ENCODE measurements around the gene AJM1. TPM values are rescaled to one million over a fixed set of nuclear protein-coding genes. Genes with fewer than 3 reads are reported as not detected.

Gene AJM1
- total RNA-seq, 1 donor from 2014 or later: 0.96 TPM

GRCh38 chr9:136886610-136887597 is 44.6 kb downstream of the AJM1 start:
- no peak for TF ChIP-seq CTCF (IDR thresholded peaks at IDR 0.05; ENCODE audit: insufficient read depth, low read length, poor library complexity, severe bottlenecking)
- Histone ChIP-seq H3K27me3 (ENCODE audit: control insufficient read depth, insufficient read depth, low read length) (no peaks in the 10 kb centered on the region), H3K4me3 (ENCODE audit: low read depth, low read length) (peak overlapping the region; percentile 94), H3K36me3 (ENCODE audit: control insufficient read depth, insufficient read depth, low read length) (no peaks in the 10 kb centered on the region)
- DNase-seq (ENCODE audit: low read depth): no peak

- Histone ChIP-seq H3K36me3 (ENCODE audit: control insufficient read depth, insufficient read depth, low read length) (no peaks in the 10 kb centered on the region), H3K27me3 (ENCODE audit: control insufficient read depth, insufficient read depth, low read length) (no peaks in the 10 kb centered on the region), H3K4me3 (ENCODE audit: low read depth, low read length) (no peak overlapping the region)
- DNase-seq (ENCODE audit: low read depth): no peak
- TF ChIP-seq CTCF (IDR thresholded peaks at IDR 0.05; ENCODE audit: insufficient read depth, low read length, poor library complexity, severe bottlenecking): no peak
Measured at GRCh38 chr9:136888454-136888853, 46.2 kb downstream of the AJM1 start.

GRCh38 chr9:136889858-136890257 is 47.6 kb downstream of the AJM1 start:
- DNase-seq (ENCODE audit: low read depth): no peak
- H3K4me3 ChIP-seq (ENCODE audit: low read depth, low read length): no peak overlapping the region

GRCh38 chr9:136890661-136891060 is 48.4 kb downstream of the AJM1 start:
- DNase-seq (ENCODE audit: low read depth): no peak
- no peak overlapping the region for H3K4me3 ChIP-seq (ENCODE audit: low read depth, low read length)
- no peaks in the 10 kb centered on the region for H3K27me3 ChIP-seq (ENCODE audit: control insufficient read depth, insufficient read depth, low read length)
- no peaks in the 10 kb centered on the region for H3K36me3 ChIP-seq (ENCODE audit: control insufficient read depth, insufficient read depth, low read length)
- TF ChIP-seq CTCF (IDR thresholded peaks at IDR 0.05; ENCODE audit: insufficient read depth, low read length, poor library complexity, severe bottlenecking): no peak

More at GRCh38 chr9:136889858-136890257, 47.6 kb downstream of the AJM1 start:
- TF ChIP-seq CTCF (IDR thresholded peaks at IDR 0.05; ENCODE audit: insufficient read depth, low read length, poor library complexity, severe bottlenecking): no peak
- Histone ChIP-seq H3K27me3 (ENCODE audit: control insufficient read depth, insufficient read depth, low read length) (no peaks in the 10 kb centered on the region), H3K36me3 (ENCODE audit: control insufficient read depth, insufficient read depth, low read length) (no peaks in the 10 kb centered on the region)

Other genes starting within 250 kb of the AJM1 start
- 56.2 and 58.7 TPM in 2 replicates for gene EGFL7, start 179.6 kb upstream of the AJM1 start, total RNA-seq
- gene AGPAT2, start 155.0 kb upstream of the AJM1 start, total RNA-seq: 72.9 and 81.2 TPM in 2 replicates
- gene DIPK1B, start 129.9 kb upstream of the AJM1 start, total RNA-seq: 17.1 and 27.0 TPM in 2 replicates
- 0.21 TPM in 1 of 2 replicates, not detected in the other for gene LCN10, start 99.5 kb upstream of the AJM1 start, total RNA-seq
- not detected in 2 replicates for gene LCN6, start 94.0 kb upstream of the AJM1 start, total RNA-seq
- gene LCN8, start 84.2 kb upstream of the AJM1 start, total RNA-seq: not detected in 2 replicates
- not detected in 2 replicates for gene LCN15, start 78.0 kb upstream of the AJM1 start, total RNA-seq
- 69.8 and 79.8 TPM in 2 replicates for gene TMEM141, start 51.1 kb upstream of the AJM1 start, total RNA-seq
- gene CCDC183, start 46.1 kb upstream of the AJM1 start, total RNA-seq: 0.84 and 0.89 TPM in 2 replicates
- gene RABL6, start 34.5 kb upstream of the AJM1 start, total RNA-seq: 99.3 and 118 TPM in 2 replicates
- 124 and 129 TPM in 2 replicates for gene PHPT1, start 6.9 kb downstream of the AJM1 start, total RNA-seq
- 3.7 and 6.4 TPM in 2 replicates for gene MAMDC4, start 9.9 kb downstream of the AJM1 start, total RNA-seq
- gene EDF1, start 23.8 kb downstream of the AJM1 start, total RNA-seq: 792 and 948 TPM in 2 replicates
- 17.5 and 17.7 TPM in 2 replicates for gene TRAF2, start 44.0 kb downstream of the AJM1 start, total RNA-seq
- 174 and 222 TPM in 2 replicates for gene FBXW5, start 102.3 kb downstream of the AJM1 start, total RNA-seq
- gene C8G, start 102.8 kb downstream of the AJM1 start, total RNA-seq: not detected in 2 replicates
- 1.2 TPM in 1 of 2 replicates, not detected in the other for gene LCN12, start 109.8 kb downstream of the AJM1 start, total RNA-seq
- 2.0 and 3.8 TPM in 2 replicates for gene PTGDS, start 135.0 kb downstream of the AJM1 start, total RNA-seq
- not detected in 2 replicates for gene LCNL1, start 140.5 kb downstream of the AJM1 start, total RNA-seq
- gene PAXX, start 149.9 kb downstream of the AJM1 start, total RNA-seq: 42.2 and 46.8 TPM in 2 replicates
- gene CLIC3, start 154.1 kb downstream of the AJM1 start, total RNA-seq: 0.75 TPM in 1 of 2 replicates, not detected in the other
- gene ABCA2, start 185.8 kb downstream of the AJM1 start, total RNA-seq: 5.3 and 15.4 TPM in 2 replicates
- gene FUT7, start 189.6 kb downstream of the AJM1 start, total RNA-seq: not detected in 2 replicates
- 58.3 and 76.1 TPM in 2 replicates for gene NPDC1, start 203.7 kb downstream of the AJM1 start, total RNA-seq
- 0.21 TPM in 1 of 2 replicates, not detected in the other for gene ENTPD2, start 211.6 kb downstream of the AJM1 start, total RNA-seq
- gene SAPCD2, start 228.1 kb downstream of the AJM1 start, total RNA-seq: 5.3 and 5.8 TPM in 2 replicates
- 9.7 and 11.7 TPM in 2 replicates for gene UAP1L1, start 235.0 kb downstream of the AJM1 start, total RNA-seq
- 76.8 and 80.3 TPM in 2 replicates for gene MAN1B1, start 244.5 kb downstream of the AJM1 start, total RNA-seq